ENCODE results near the gene KCNMB4.

- TF ChIP-seq ZC3H10 (CRISPR knock-in tag; IDR thresholded peaks at IDR 0.05) (no peak), PATZ1 (CRISPR knock-in tag; IDR thresholded peaks at IDR 0.05; ENCODE audit: borderline replicate concordance) (no peak), BACH2 (CRISPR knock-in tag; IDR thresholded peaks at IDR 0.05; ENCODE audit: borderline replicate concordance) (no peak)
Observed at GRCh38 chr12:70430400-70430799, 64.3 kb downstream of the KCNMB4 start.

Measured in SK-N-SH treated with all-trans-retinoic acid at 6 μM for 48 hours (cell line).